K562 (cell line): ENCODE measurements around the gene ATP5MG. TPM values are rescaled to one million over a fixed set of nuclear protein-coding genes. Genes with fewer than 3 reads are reported as not detected.

Source experiments
- ATAC-seq: fragments of 200-7000 bp; cut with Tn5 transposase; 3 replicates; pipeline ENCODE4 v1.9.1; 2020; ENCODE audit warnings: moderate library complexity
- BruUV-seq: library from RNA; stranded (reverse); fragments of 400-500 nt; replicated peaks from 2 replicates; lab custom pipeline; 2021; lab: Mats Ljungman, UMichigan
- CTCF ChIA-PET: fragments of 300-600 bp; formaldehyde crosslinking; extraction: SDS; loops from one replicate; lab custom pipeline; 2021; ENCODE audit warnings: low intra/inter-chr PET ratio; lab: Yijun Ruan, JAX
- POLR2A ChIA-PET: fragments of 300-600, 350-650 bp; sonication (Branson Sonifier 250); formaldehyde crosslinking; extraction: SDS; loops from one replicate; lab custom pipeline; 2021; ENCODE audit warnings: antibody characterized with exemption, inconsistent platforms; lab: Yijun Ruan, JAX
- DNase-seq, 4 experiments: peaks; one replicate each; pipeline versions ENCODE4 v3.0.0 to v3.0.0-alpha.2; 2011 to 2018; ENCODE audit warnings: low spot score in 3 of 4, mixed read lengths in 3 of 4; ENCODE audit errors: extremely low read depth in 1 of 4
- FAIRE-seq: peaks from 2 replicates; lab custom pipeline; 2011; peaks lifted over from hg19 to GRCh38; lab: Jason Lieb, UNC
- H2AFZ ChIP-seq: 2 replicates; pipeline ENCODE4 v1.6.0; 2011; ENCODE audit warnings: low read depth, low read length, control low read depth, inconsistent platforms
- H3K27ac ChIP-seq: fragments of 200-600 bp; 3 replicates; pipeline ENCODE4 v1.8.0; 2011; ENCODE audit warnings: low read depth, mild to moderate bottlenecking, control low read depth, inconsistent platforms, low read length, moderate library complexity, mixed read lengths; ENCODE audit errors: extremely low read depth
- H3K27me3 ChIP-seq, 2 experiments: fragments of 300-600 bp in 1 of 2; 2 replicates in 1 of 2; 3 replicates in 1 of 2; pipeline versions ENCODE4 v1.6.0 to v1.8.0; 2011; ENCODE audit warnings: inconsistent platforms in 2 of 2, low read length in 2 of 2, mild to moderate bottlenecking in 1 of 2, mixed read lengths in 1 of 2, moderate library complexity in 1 of 2; ENCODE audit not compliant: control insufficient read depth in 2 of 2, insufficient read depth in 2 of 2
- H3K36me3 ChIP-seq: fragments of 300-600 bp; 3 replicates; pipeline ENCODE4 v1.8.0; 2011; ENCODE audit warnings: mild to moderate bottlenecking, low read length, inconsistent platforms; ENCODE audit not compliant: control insufficient read depth, insufficient read depth
- H3K4me1 ChIP-seq, 2 experiments: fragments of 200-600 bp in 1 of 2; replicated peaks in 1 of 2; 2 replicates in 1 of 2; 3 replicates in 1 of 2; pipeline versions ENCODE4 v1.5.1 to v1.8.0; 2011; ENCODE audit warnings: inconsistent platforms in 2 of 2, low read length in 2 of 2, mild to moderate bottlenecking in 1 of 2, mixed read lengths in 1 of 2, moderate library complexity in 1 of 2; ENCODE audit not compliant: control insufficient read depth in 2 of 2, insufficient read depth in 2 of 2
- H3K4me2 ChIP-seq: 2 replicates; pipeline ENCODE4 v1.6.1; 2011; ENCODE audit warnings: low read length, control low read depth, inconsistent platforms, mixed read lengths; ENCODE audit not compliant: insufficient read depth
- H3K4me3 ChIP-seq: fragments of 200-600 bp; sonication (generic), shearing (Covaris generic); 2 replicates; pipeline ENCODE4 v1.5.1; 2016; ENCODE audit warnings: control low read depth, inconsistent platforms
- H3K79me2 ChIP-seq: fragments of 200-600 bp; 3 replicates; pipeline ENCODE4 v1.8.0; 2011; ENCODE audit warnings: low read length, inconsistent platforms; ENCODE audit not compliant: control insufficient read depth, insufficient read depth
- H3K9ac ChIP-seq, 2 experiments: 2 replicates each; pipeline versions ENCODE4 v1.6.0 to v1.6.1; 2011; ENCODE audit warnings: low read depth in 2 of 2, low read length in 2 of 2, control low read depth in 1 of 2, inconsistent platforms in 1 of 2, mild to moderate bottlenecking in 1 of 2, mixed read lengths in 1 of 2; ENCODE audit not compliant: insufficient read depth in 1 of 2
- H3K9me1 ChIP-seq: one replicate; pipeline ENCODE4 v1.6.0; 2011; ENCODE audit warnings: inconsistent platforms, mild to moderate bottlenecking, low read length, moderate library complexity; ENCODE audit not compliant: control insufficient read depth, insufficient read depth
- H3K9me3 ChIP-seq: replicated peaks from 2 replicates; pipeline ENCODE4 v1.5.1; 2011; ENCODE audit warnings: low read depth, low read length, inconsistent platforms; ENCODE audit not compliant: control insufficient read depth, insufficient read depth
- H4K20me1 ChIP-seq: replicated peaks from 2 replicates; pipeline ENCODE4 v1.6.1; 2011; ENCODE audit warnings: low read length, inconsistent platforms, mixed read lengths; ENCODE audit not compliant: control insufficient read depth, insufficient read depth
- ARID3B ChIP-seq: fragments of 250-450 bp; sonication (Bioruptor Pico); IDR thresholded peaks from 2 replicates; pipeline ENCODE4 v1.4.0; 2020; ENCODE audit warnings: borderline replicate concordance
- CBX1 ChIP-seq: sonication (generic); IDR thresholded peaks from 2 replicates; pipeline ENCODE4 v1.6.1; 2016; ENCODE audit warnings: antibody characterized with exemption, low read depth, mild to moderate bottlenecking
- RFX5 ChIP-seq: IDR thresholded peaks from 2 replicates; pipeline ENCODE4 v1.6.1; 2011; ENCODE audit warnings: low read depth, mild to moderate bottlenecking, improper control_type of control experiment, low read length
- ZNF57 ChIP-seq: fragments of 450-650 bp; formaldehyde crosslinking; IDR thresholded peaks from 2 replicates; pipeline ENCODE4 v1.4.0; 2020; ENCODE audit warnings: mild to moderate bottlenecking, moderate library complexity
- ZNF668 ChIP-seq: fragments of 250-450 bp; sonication (Bioruptor Pico); IDR thresholded peaks from 2 replicates; pipeline ENCODE4 v1.8.0; 2022; ENCODE audit warnings: mild to moderate bottlenecking, inconsistent platforms
- WGBS: fragments of 100-300 bp; shearing (Covaris generic); methylation state at CpG from one replicate; pipeline ENCODE4 v1.1.6; 2016; ENCODE audit warnings: low coverage, mixed read lengths; ENCODE audit not compliant: insufficient coverage; ENCODE audit errors: missing lambda C conversion rate; 5-methylcytosine and 5-hydroxymethylcytosine counted together
- in situ Hi-C: fragments of 300-500 bp; cut with MboI; formaldehyde crosslinking; loops from 4 replicates; pipeline ENCODE4 v1.15.0; 2018; ENCODE audit warnings: inconsistent platforms, mixed read lengths
- intact Hi-C: fragments of 100-400 bp; cut with micrococcal nuclease; formaldehyde crosslinking; loops from 2 replicates; pipeline ENCODE4 v1.14.2; 2022
- polyA plus RNA-seq, 8 experiments: library from polyadenylated mRNA; depleted of rRNA in 4 of 8; stranded (reverse) in 5 of 8; unstranded in 3 of 8; fragments of >200 nt; fragmentation: Nextera tagmentation in 2 of 8; fragmentation: Illumina TruSeq in 1 of 8; extraction: Ambion mirVana in 2 of 8; extraction: Trizol in 1 of 8; gene quantifications; 2 replicates each; pipeline versions ENCODE4 v1.2.1 to v1.2.3, GENCODE V29; 2011 to 2014; ENCODE audit warnings: inconsistent platforms in 1 of 8, missing spikeins in 1 of 8
- total RNA-seq, 7 experiments: library from RNA; depleted of rRNA in 6 of 7; stranded (reverse); fragments of >200 nt in 6 of 7; fragmentation: Illumina TruSeq in 2 of 7; extraction: Trizol in 2 of 7; gene quantifications; 2 replicates each; pipeline versions ENCODE4 v1.2.1 to v1.2.3, GENCODE V29; 2011 to 2021; ENCODE audit warnings: low replicate concordance in 1 of 7

The ATP5MG gene
- total and polyA plus RNA-seq, 9 of the 15 experiments (the other 6 are each of a cell fraction or from before 2014, with no cell fraction given): 301 to 2,138 (median 434) TPM

GRCh38 chr11:118442908-118443589 lies 41.6 kb downstream of the ATP5MG start:
- H3K27ac ChIP-seq: no peak overlapping the region
- H3K4me1 ChIP-seq: peaks cover 9 to 30% of the 10 kb centered on the region in 2 experiments; a peak in 4 of 5 replicates
- peaks cover 85% of the 10 kb centered on the region for H3K36me3 ChIP-seq
- FAIRE-seq (no peak), ATAC-seq (no peak)
- peaks cover 5% of the 10 kb centered on the region for H3K9me1 ChIP-seq
- TF ChIP-seq ARID3B (CRISPR knock-in tag) (no peak), ZNF668 (CRISPR knock-in tag) (no peak), RFX5 (no peak), CBX1 (no peak), ZNF57 (CRISPR knock-in tag) (no peak)
- TF ChIP-seq, all 486 proteins: peak for 0
- no peak for DNase-seq
- Histone ChIP-seq H3K79me2 (peaks cover 100% of the 10 kb centered on the region), H3K27me3 (no peaks in the 10 kb centered on the region), H3K4me2 (no peak overlapping the region), H2AFZ (no peak overlapping the region), H4K20me1 (peaks cover 56% of the 10 kb centered on the region), H3K9ac (no peak overlapping the region), H3K4me3 (no peak overlapping the region), H3K9me3 (no peaks in the 10 kb centered on the region)
- BruUV-seq: no TSS peak
- in situ Hi-C loops (no loop called here), intact Hi-C loops (no loop called here)
- 87% methylated on average over 4 of the region's 4 CpGs for WGBS
- POLR2A ChIA-PET: interaction anchor here (0.6 to 1.6 kb wide), 3 partner anchors 9 to 50 kb away, joined by 3 read pairs; no protein-coding TSS in a partner anchor
- CTCF ChIA-PET: no interaction called here
